Left kidney (tissue), 2 donors: Measurements from ENCODE around the gene PCDHB15. TPM values are rescaled to one million over a fixed set of nuclear protein-coding genes. Genes with fewer than 3 reads are reported as not detected.
"Not testable (repeated sequence)": the region's sequence is repeated elsewhere in the genome, so short reads cannot be mapped to it uniquely, and the experiment has no call there.

Experiments used
- DNase-seq: peaks from one replicate; pipeline ENCODE4 v3.0.0-alpha.2; 2013
- polyA plus RNA-seq: library from polyadenylated mRNA; unstranded; fragments of 120-200 nt; gene quantifications from one replicate; pipeline ENCODE4 v1.2.1, GENCODE V29; 2013; ENCODE audit not compliant: insufficient read length

PCDHB15 gene
- polyA plus RNA-seq, 1 donor, result 12.5 TPM

DNA sequence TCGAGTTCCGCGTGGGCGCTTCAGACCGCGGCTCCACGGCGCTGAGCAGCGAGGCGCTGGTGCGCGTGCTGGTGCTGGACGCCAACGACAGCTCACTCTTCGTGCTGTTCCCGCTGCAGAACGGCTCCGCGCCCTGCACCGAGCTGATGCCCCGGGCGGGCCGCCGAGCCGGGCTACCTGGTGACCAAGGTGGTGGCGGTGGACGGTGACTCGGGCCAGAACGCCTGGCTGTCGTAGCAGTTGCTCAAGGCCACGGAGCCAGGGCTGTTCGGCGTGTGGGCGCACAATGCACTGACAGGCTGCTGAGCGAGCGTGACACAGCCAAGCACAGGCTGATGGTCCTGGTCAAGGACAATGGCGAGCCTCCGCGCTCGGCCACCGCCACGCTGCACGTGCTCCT, 3.7 kb upstream of the PCDHB15 start:
- DNase-seq, result no peak

DNA sequence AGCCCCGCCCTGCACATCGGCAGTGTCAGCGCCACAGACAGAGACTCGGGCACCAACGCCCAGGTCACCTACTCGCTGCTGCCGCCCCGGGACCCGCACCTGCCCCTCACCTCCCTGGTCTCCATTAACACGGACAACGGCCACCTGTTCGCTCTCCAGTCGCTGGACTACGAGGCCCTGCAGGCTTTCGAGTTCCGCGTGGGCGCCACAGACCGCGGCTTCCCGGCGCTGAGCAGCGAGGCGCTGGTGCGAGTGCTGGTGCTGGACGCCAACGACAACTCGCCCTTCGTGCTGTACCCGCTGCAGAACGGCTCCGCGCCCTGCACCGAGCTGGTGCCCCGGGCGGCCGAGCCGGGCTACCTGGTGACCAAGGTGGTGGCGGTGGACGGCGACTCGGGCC, 1.8 kb downstream of the PCDHB15 start:
- DNase-seq, result not testable (repeated sequence)

DNA sequence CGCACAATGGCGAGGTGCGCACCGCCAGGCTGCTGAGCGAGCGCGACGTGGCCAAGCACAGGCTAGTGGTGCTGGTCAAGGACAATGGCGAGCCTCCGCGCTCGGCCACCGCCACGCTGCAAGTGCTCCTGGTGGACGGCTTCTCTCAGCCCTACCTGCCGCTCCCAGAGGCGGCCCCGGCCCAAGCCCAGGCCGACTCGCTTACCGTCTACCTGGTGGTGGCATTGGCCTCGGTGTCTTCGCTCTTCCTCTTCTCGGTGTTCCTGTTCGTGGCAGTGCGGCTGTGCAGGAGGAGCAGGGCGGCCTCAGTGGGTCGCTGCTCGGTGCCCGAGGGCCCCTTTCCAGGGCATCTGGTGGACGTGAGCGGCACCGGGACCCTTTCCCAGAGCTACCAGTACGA, 2.2 kb downstream of the PCDHB15 start:
- DNase-seq, result not testable (repeated sequence)

DNA sequence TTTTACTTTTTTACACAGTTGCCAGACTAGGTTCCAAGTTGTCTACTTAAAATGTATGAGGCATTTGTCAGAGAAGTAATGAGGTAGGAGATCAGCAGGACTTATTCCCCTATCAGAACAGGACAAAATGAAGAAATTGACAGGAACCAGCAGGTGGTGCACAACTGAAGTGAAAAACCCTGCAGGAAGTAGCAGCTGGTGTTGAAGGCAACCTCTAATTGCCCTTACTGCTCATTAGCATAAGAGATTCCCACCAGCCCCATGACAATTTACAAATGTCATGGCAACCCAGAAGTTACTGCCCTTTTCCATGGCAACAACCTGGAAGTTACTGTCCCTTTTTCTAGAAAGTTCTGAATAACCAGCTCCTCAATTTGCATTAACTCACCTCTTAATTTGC, 5.4 kb downstream of the PCDHB15 start:
- DNase-seq, result no peak

DNA sequence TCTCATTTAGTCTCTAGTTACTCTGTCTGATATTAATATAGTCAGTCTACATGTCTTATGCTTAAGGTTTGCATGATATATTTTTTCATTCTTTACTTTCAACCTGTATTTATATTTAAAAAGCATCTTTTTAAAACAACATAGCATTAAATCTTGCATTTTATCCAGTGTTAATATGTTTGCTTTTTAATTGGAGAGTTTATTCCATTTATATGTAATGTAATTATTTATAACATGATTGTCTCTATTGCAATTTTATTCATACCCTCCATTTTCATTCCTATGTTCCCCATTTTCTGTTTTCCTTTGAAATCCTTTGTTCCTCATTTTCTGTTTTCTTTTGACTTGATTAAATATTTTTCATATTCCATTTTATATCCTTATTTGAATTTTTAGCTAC, 13.3 kb downstream of the PCDHB15 start:
- no peak for DNase-seq

DNA sequence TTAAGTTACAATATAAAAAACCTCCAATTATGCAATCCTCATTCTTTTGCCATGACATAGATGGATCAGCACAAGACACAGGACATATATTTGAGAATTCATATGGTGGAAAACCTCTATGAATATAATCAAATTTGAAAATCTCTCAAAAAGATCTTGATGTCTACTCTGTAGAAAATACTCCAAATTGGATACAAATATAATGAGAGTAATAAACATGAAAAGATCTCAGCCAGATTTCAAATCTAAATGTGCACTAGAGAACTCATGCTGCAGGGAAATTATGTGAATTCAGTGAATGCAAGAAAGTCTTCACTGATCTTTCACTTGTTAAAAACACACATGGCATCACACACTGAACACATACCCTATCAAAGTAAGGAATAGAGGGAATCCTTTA, 13.8 kb downstream of the PCDHB15 start:
- no peak for DNase-seq

DNA sequence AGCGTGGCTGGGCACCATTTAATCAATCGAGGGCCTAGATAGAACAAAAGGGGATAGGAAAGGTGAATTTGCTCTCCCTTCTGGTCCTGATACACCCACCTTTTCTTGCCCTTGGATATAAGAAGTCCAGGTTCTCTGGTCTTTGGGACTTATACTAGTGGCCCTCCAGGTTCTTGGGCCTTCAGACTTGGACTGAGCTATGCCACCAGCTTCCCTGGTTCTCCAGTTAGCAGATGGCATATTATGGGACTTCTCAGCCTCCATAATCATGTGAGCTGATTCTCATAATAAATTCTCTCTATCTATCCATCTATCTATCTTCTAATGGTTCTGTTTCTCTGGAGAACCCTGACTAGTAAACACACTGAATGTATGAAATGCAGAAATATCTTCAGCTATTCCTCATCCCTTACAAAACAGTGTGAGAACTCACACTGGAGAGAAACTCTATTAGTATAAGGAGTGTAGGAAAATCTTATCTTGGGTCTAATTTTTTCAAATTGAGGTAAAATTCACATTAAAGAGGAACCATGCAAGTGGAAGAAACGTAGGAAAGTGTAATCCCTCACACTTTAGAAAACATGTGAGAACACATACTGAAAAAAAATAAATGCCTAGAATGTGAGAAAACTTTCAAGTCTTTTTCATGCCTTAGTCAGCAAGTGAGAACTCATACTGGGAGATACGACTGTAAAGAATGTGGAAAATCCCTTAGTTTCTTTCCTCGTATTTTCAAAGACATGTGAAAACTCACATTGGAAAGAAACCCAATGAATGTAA, 15.5 kb downstream of the PCDHB15 start:
- DNase-seq, result no peak

DNA sequence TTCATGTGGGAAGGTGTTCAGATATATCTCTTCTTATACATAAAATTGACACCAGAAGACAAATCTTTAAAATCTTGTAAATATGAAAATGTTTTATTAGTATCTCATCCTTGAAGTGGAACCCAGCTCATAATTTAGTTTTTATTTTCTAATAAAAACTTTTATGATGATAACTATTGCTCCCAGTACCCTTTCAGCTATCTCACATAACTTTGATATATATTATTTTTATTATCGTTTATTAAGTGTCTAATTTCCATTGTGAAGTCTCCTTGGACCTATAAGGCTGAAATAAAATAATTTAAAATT, 16.0 kb downstream of the PCDHB15 start:
- no peak for DNase-seq

DNA sequence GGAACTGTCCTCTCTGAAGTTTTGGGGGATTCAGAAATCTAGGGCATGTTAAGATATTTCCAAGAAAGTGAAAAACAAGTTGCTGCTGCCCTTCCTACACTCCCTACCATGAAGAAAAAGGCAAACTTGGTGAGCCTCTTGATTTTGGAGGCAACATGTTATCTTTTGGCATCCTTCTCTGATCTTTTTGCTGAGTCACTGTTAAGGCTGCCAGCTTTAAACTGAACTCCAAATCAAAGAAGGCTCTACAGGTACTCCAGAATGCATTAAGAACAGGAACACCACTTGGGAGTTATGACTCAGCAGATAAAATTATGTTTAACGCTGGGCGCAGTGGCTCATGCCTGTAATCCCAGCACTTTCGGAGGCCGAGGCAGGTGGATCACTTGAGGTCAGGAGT, 24.0 kb downstream of the PCDHB15 start:
- DNase-seq, result no peak

DNA sequence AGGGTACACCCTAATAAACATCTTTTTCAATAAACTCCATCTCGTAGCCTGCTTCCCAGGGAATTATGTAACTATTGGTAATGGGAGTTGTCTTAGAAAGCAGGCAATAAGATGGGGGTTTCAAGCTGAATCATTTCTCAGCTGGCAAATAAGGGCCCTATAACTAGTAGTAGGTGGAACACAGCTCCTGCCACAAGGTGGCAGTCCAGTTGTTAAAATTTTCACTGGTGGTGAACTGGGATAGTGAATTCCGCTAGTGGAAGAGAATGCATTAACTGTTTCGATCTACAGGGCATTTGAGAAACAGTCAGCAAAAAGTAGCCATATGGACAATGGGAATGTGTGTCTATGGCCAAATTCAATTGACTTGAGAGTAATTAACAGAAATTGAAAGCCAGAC, 27.7 kb downstream of the PCDHB15 start:
- no peak for DNase-seq

DNA sequence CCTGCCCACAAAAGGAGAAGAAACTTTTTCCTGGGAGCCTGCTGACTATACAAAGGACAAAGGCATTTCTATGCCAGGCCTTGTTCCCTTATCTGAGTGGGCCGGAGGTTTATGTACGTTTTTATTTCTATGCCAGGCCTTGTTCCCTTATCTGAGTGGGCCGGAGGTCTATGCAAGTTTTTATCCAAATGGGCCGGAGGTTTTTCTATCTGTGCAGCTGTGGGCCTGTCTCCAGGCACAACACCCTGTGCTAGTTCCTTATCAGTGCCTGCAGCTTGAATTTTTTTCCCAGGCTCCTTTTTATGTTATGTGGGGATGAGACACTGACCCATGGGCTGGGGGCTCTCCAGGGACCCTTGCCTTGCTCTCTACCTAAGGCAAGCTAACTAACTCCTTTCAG, 53.2 kb downstream of the PCDHB15 start:
- DNase-seq, result no peak

Other genes starting within 250 kb of the PCDHB15 start
- 0.13 TPM for gene PCDHB1, start 194.0 kb upstream of the PCDHB15 start, polyA plus RNA-seq
- 6.6 TPM for gene PCDHB2, start 150.8 kb upstream of the PCDHB15 start, polyA plus RNA-seq
- gene PCDHB3, start 144.9 kb upstream of the PCDHB15 start, polyA plus RNA-seq, result 2.3 TPM
- 1.9 TPM for gene PCDHB4, start 123.6 kb upstream of the PCDHB15 start, polyA plus RNA-seq
- 7.5 TPM for gene PCDHB5, start 110.2 kb upstream of the PCDHB15 start, polyA plus RNA-seq
- 3.5 TPM for gene PCDHB6, start 95.3 kb upstream of the PCDHB15 start, polyA plus RNA-seq
- gene PCDHB7, start 72.8 kb upstream of the PCDHB15 start, polyA plus RNA-seq, result 4.5 TPM
- 2.6 TPM for gene PCDHB8, start 67.6 kb upstream of the PCDHB15 start, polyA plus RNA-seq
- gene PCDHB16, start 63.0 kb upstream of the PCDHB15 start, polyA plus RNA-seq, result 8.1 TPM
- 4.3 TPM for gene PCDHB9, start 58.2 kb upstream of the PCDHB15 start, polyA plus RNA-seq
- gene PCDHB10, start 53.0 kb upstream of the PCDHB15 start, polyA plus RNA-seq, result 7.2 TPM
- gene PCDHB11, start 45.8 kb upstream of the PCDHB15 start, polyA plus RNA-seq, result 4.4 TPM
- gene PCDHB12, start 36.7 kb upstream of the PCDHB15 start, polyA plus RNA-seq, result 4.6 TPM
- 9.3 TPM for gene PCDHB13, start 31.5 kb upstream of the PCDHB15 start, polyA plus RNA-seq
- gene PCDHB14, start 22.1 kb upstream of the PCDHB15 start, polyA plus RNA-seq, result 11.3 TPM
- 0.23 TPM for gene SLC25A2, start 58.7 kb downstream of the PCDHB15 start, polyA plus RNA-seq
- gene TAF7, start 75.4 kb downstream of the PCDHB15 start, polyA plus RNA-seq, result 154 TPM
- 1.1 TPM for gene PCDHGA1, start 85.1 kb downstream of the PCDHB15 start, polyA plus RNA-seq
- 6.8 TPM for gene PCDHGA2, start 93.4 kb downstream of the PCDHB15 start, polyA plus RNA-seq
- gene PCDHGA3, start 98.4 kb downstream of the PCDHB15 start, polyA plus RNA-seq, result 2.9 TPM
- gene PCDHGB1, start 104.7 kb downstream of the PCDHB15 start, polyA plus RNA-seq, result 1.9 TPM
- 2.6 TPM for gene PCDHGA4, start 109.6 kb downstream of the PCDHB15 start, polyA plus RNA-seq
- gene PCDHGB2, start 114.6 kb downstream of the PCDHB15 start, polyA plus RNA-seq, result 4.0 TPM
- gene PCDHGA5, start 118.8 kb downstream of the PCDHB15 start, polyA plus RNA-seq, result 2.7 TPM
- 2.8 TPM for gene PCDHGB3, start 124.8 kb downstream of the PCDHB15 start, polyA plus RNA-seq
- 8.1 TPM for gene PCDHGA6, start 128.5 kb downstream of the PCDHB15 start, polyA plus RNA-seq
- 2.2 TPM for gene PCDHGA7, start 137.3 kb downstream of the PCDHB15 start, polyA plus RNA-seq
- gene PCDHGB4, start 142.3 kb downstream of the PCDHB15 start, polyA plus RNA-seq, result 7.6 TPM
- gene PCDHGA8, start 147.2 kb downstream of the PCDHB15 start, polyA plus RNA-seq, result 0.60 TPM
- 10.9 TPM for gene PCDHGB5, start 152.6 kb downstream of the PCDHB15 start, polyA plus RNA-seq
- 6.5 TPM for gene PCDHGA9, start 157.4 kb downstream of the PCDHB15 start, polyA plus RNA-seq
- 7.3 TPM for gene PCDHGB6, start 162.6 kb downstream of the PCDHB15 start, polyA plus RNA-seq
- gene PCDHGA10, start 167.6 kb downstream of the PCDHB15 start, polyA plus RNA-seq, result 3.7 TPM
- gene PCDHGB7, start 172.3 kb downstream of the PCDHB15 start, polyA plus RNA-seq, result 17.3 TPM
- 5.1 TPM for gene PCDHGA11, start 175.7 kb downstream of the PCDHB15 start, polyA plus RNA-seq
- 1.5 TPM for gene PCDHGA12, start 185.1 kb downstream of the PCDHB15 start, polyA plus RNA-seq
- gene PCDHGC3, start 230.6 kb downstream of the PCDHB15 start, polyA plus RNA-seq, result 99.2 TPM
- 4.4 TPM for gene PCDHGC4, start 239.6 kb downstream of the PCDHB15 start, polyA plus RNA-seq
- gene PCDHGC5, start 243.7 kb downstream of the PCDHB15 start, polyA plus RNA-seq, result 0.81 TPM